Trophoblast cell (in vitro differentiated cells and primary cell): Measurements from ENCODE around the gene HS6ST3.

ENCODE experiments used
- DNase-seq, 2 donors: peaks; one replicate each; pipeline ENCODE4 v3.0.0-alpha.2; 2016
- H2AFZ ChIP-seq: 2 replicates; pipeline ENCODE4 v1.6.1; 2013; ENCODE audit warnings: low read length, moderate library complexity, mild to moderate bottlenecking; ENCODE audit not compliant: insufficient read depth, poor library complexity
- H2AK5ac ChIP-seq: 2 replicates; pipeline ENCODE4 v1.6.1; 2013; ENCODE audit warnings: mild to moderate bottlenecking, low read length
- H2BK120ac ChIP-seq: 2 replicates; pipeline ENCODE4 v1.6.1; 2013; ENCODE audit warnings: low read length, mild to moderate bottlenecking, moderate library complexity; ENCODE audit not compliant: insufficient read depth, poor library complexity
- H2BK12ac ChIP-seq: 2 replicates; pipeline ENCODE4 v1.6.1; 2013; ENCODE audit warnings: mild to moderate bottlenecking, low read length, moderate library complexity
- H2BK5ac ChIP-seq: 2 replicates; pipeline ENCODE4 v1.6.1; 2013; ENCODE audit warnings: low read length, low read depth, moderate library complexity, mild to moderate bottlenecking; ENCODE audit not compliant: poor library complexity
- H3K14ac ChIP-seq: 2 replicates; pipeline ENCODE4 v1.6.1; 2013; ENCODE audit warnings: mild to moderate bottlenecking, low read length
- H3K18ac ChIP-seq: 2 replicates; pipeline ENCODE4 v1.6.1; 2013; ENCODE audit warnings: mild to moderate bottlenecking, low read length
- H3K23ac ChIP-seq: 2 replicates; pipeline ENCODE4 v1.6.1; 2013; ENCODE audit warnings: low read length
- H3K27ac ChIP-seq: 2 replicates; pipeline ENCODE4 v1.5.1; 2013; ENCODE audit warnings: low read depth, mild to moderate bottlenecking, inconsistent platforms, low read length, moderate library complexity
- H3K27me3 ChIP-seq: 2 replicates; pipeline ENCODE4 v1.6.1; 2013; ENCODE audit warnings: inconsistent platforms, mild to moderate bottlenecking, low read length, moderate library complexity; ENCODE audit not compliant: insufficient read depth
- H3K36me3 ChIP-seq, 2 experiments: 1 replicate in 1 of 2; 2 replicates in 1 of 2; pipeline ENCODE4 v1.6.1; 2013; ENCODE audit warnings: low read length in 2 of 2, mild to moderate bottlenecking in 2 of 2, moderate library complexity in 1 of 2; ENCODE audit not compliant: insufficient read depth in 2 of 2, control insufficient read depth in 1 of 2
- H3K4ac ChIP-seq: 2 replicates; pipeline ENCODE4 v1.6.1; 2013; ENCODE audit warnings: low read depth, mild to moderate bottlenecking, low read length, moderate library complexity
- H3K4me1 ChIP-seq, 2 experiments: 1 replicate in 1 of 2; 2 replicates in 1 of 2; pipeline ENCODE4 v1.6.1; 2013; ENCODE audit warnings: low read length in 2 of 2, mild to moderate bottlenecking in 2 of 2, moderate library complexity in 1 of 2; ENCODE audit not compliant: insufficient read depth in 2 of 2, control insufficient read depth in 1 of 2
- H3K4me2 ChIP-seq: 2 replicates; pipeline ENCODE4 v1.6.1; 2013; ENCODE audit warnings: inconsistent platforms, mild to moderate bottlenecking, low read length, moderate library complexity
- H3K4me3 ChIP-seq: 2 replicates; pipeline ENCODE4 v1.5.1; 2013; ENCODE audit warnings: mild to moderate bottlenecking, low read depth, low read length, inconsistent platforms
- H3K79me1 ChIP-seq: one replicate; pipeline ENCODE4 v1.6.1; 2013; ENCODE audit warnings: low read length
- H3K79me2 ChIP-seq: 2 replicates; pipeline ENCODE4 v1.6.1; 2013; ENCODE audit warnings: low read length, mild to moderate bottlenecking; ENCODE audit not compliant: control insufficient read depth, insufficient read depth, poor library complexity
- H3K9ac ChIP-seq: 2 replicates; pipeline ENCODE4 v1.6.1; 2013; ENCODE audit warnings: mild to moderate bottlenecking, low read length
- H3K9me3 ChIP-seq: 2 replicates; pipeline ENCODE4 v1.6.1; 2013; ENCODE audit warnings: low read depth, mild to moderate bottlenecking, control low read depth, inconsistent platforms, low read length; ENCODE audit not compliant: insufficient read depth
- H4K12ac ChIP-seq: 2 replicates; pipeline ENCODE4 v1.6.1; 2013; ENCODE audit warnings: low read depth, mild to moderate bottlenecking, low read length, moderate library complexity
- H4K8ac ChIP-seq: 2 replicates; pipeline ENCODE4 v1.6.1; 2013; ENCODE audit warnings: low read depth, mild to moderate bottlenecking, low read length, moderate library complexity
- H4K91ac ChIP-seq: one replicate; pipeline ENCODE4 v1.6.1; 2013; ENCODE audit warnings: low read depth, mild to moderate bottlenecking, low read length, moderate library complexity
- WGBS: extraction: QIAGEN DNeasy Blood & Tissue Kit; methylation state at CpG from one replicate; pipeline ENCODE4 v1.1.7; 2013; ENCODE audit warnings: missing lambda C conversion rate; ENCODE audit not compliant: insufficient read length, insufficient coverage; ENCODE audit errors: extremely low coverage; 5-methylcytosine and 5-hydroxymethylcytosine counted together

The HS6ST3 gene

DNA sequence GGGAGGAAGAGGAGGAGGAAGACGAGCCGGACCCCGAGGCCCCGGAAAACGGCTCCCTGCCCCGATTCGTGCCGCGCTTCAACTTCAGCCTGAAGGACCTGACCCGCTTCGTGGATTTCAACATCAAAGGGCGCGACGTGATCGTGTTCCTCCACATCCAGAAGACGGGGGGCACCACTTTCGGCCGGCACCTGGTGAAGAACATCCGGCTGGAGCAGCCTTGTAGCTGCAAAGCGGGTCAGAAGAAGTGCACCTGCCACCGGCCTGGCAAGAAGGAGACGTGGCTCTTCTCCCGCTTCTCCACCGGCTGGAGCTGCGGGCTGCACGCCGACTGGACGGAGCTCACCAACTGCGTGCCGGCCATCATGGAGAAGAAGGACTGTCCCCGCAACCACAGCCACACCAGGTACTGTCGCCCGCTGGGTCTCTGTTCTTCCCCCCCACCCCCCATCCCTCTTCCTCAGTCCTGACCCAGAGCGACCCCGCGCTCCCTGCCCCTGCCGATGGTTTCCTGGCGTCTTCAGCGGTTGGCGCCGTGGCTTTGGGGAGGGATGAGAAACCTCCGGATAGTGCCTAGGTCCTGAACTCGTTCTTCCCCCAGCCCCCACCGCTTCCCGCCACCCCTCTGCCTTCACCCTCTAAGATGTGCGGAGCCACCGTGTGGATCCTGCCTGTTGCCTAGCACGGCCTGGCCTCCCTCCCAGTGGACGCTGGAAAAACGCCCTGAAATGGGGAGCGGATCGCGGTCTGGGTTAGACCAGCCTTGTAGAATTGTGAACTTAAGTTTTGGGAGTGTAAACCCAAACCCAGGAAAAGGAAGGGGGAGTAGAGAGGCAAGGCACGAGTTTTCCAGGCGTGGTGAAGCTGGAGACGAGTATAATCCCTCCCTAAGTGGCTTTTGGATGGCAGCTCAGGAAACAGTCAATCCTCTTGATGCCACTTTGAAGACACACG is 1.5 kb downstream of the HS6ST3 start:
- Histone ChIP-seq H4K91ac (no peak overlapping the region), H2BK5ac (no peak overlapping the region), H2AK5ac (no peak overlapping the region), H3K79me2 (no peaks in the 10 kb centered on the region), H3K4me1 (peaks cover 0 to 2% of the 10 kb centered on the region in 2 experiments), H4K8ac (no peak overlapping the region), H3K9ac (no peak overlapping the region), H4K12ac (no peak overlapping the region), H3K27ac (no peak overlapping the region), H3K4me3 (peak overlapping the region; percentile 75), H3K27me3 (peaks cover 19% of the 10 kb centered on the region), H3K23ac (no peak overlapping the region), H3K4me2 (peak overlapping the region; percentile 71), H2BK120ac (no peak overlapping the region), H2BK12ac (no peak overlapping the region), H3K9me3 (no peaks in the 10 kb centered on the region), H3K18ac (no peak overlapping the region), H3K79me1 (no peaks in the 10 kb centered on the region), H3K14ac (no peak overlapping the region), H3K4ac (no peak overlapping the region), H2AFZ (no peak overlapping the region), H3K36me3 (no peaks in the 10 kb centered on the region)
- DNase-seq, result peak in 1 of 2 donors; percentile 18
- no CpG with 5 or more reads among the region's 57 CpGs for WGBS

- Histone ChIP-seq H2AK5ac (no peak overlapping the region), H3K9me3 (no peaks in the 10 kb centered on the region), H3K79me2 (no peaks in the 10 kb centered on the region)
Observed at GRCh38 chr13:96093296-96094006, 3.5 kb downstream of the HS6ST3 start.

GRCh38 chr13:96100457-96101220 is 10.7 kb downstream of the HS6ST3 start:
- H3K9ac ChIP-seq, result no peak overlapping the region
- H3K79me2 ChIP-seq, result no peaks in the 10 kb centered on the region
- H2BK12ac ChIP-seq, result no peak overlapping the region
- no CpG with 5 or more reads among the region's 4 CpGs for WGBS
- no peak overlapping the region for H2BK5ac ChIP-seq
- peaks cover 2 to 5% of the 10 kb centered on the region in 2 experiments for H3K4me1 ChIP-seq
- H2AFZ ChIP-seq, result no peak overlapping the region
- H3K14ac ChIP-seq, result no peak overlapping the region
- H2BK120ac ChIP-seq, result no peak overlapping the region
- H3K23ac ChIP-seq, result no peak overlapping the region
- H3K27ac ChIP-seq, result no peak overlapping the region
- H3K4me3 ChIP-seq, result no peak overlapping the region
- H2AK5ac ChIP-seq, result no peak overlapping the region
- no peaks in the 10 kb centered on the region for H3K36me3 ChIP-seq
- H3K4ac ChIP-seq, result no peak overlapping the region
- H3K4me2 ChIP-seq, result no peak overlapping the region
- no peak for DNase-seq
- H3K79me1 ChIP-seq, result peaks cover 7% of the 10 kb centered on the region
- H4K91ac ChIP-seq, result no peak overlapping the region
- H3K27me3 ChIP-seq, result no peaks in the 10 kb centered on the region
- H4K12ac ChIP-seq, result no peak overlapping the region
- H3K18ac ChIP-seq, result no peak overlapping the region
- no peaks in the 10 kb centered on the region for H3K9me3 ChIP-seq
- H4K8ac ChIP-seq, result no peak overlapping the region

More at GRCh38 chr13:96093296-96094006, 3.5 kb downstream of the HS6ST3 start:
- no peak for DNase-seq
- no peaks in the 10 kb centered on the region for H3K36me3 ChIP-seq
- no peak overlapping the region for H3K4me2 ChIP-seq
- H2BK5ac ChIP-seq, result no peak overlapping the region
- H3K27ac ChIP-seq, result no peak overlapping the region
- peaks cover 0 to 2% of the 10 kb centered on the region in 2 experiments for H3K4me1 ChIP-seq
- no peak overlapping the region for H4K12ac ChIP-seq
- no peak overlapping the region for H3K18ac ChIP-seq
- H3K14ac ChIP-seq, result no peak overlapping the region
- no peak overlapping the region for H4K8ac ChIP-seq
- H3K4ac ChIP-seq, result no peak overlapping the region
- H2BK120ac ChIP-seq, result no peak overlapping the region
- H3K9ac ChIP-seq, result no peak overlapping the region
- peaks cover 19% of the 10 kb centered on the region for H3K27me3 ChIP-seq
- H4K91ac ChIP-seq, result no peak overlapping the region
- no peak overlapping the region for H2AFZ ChIP-seq
- H3K23ac ChIP-seq, result no peak overlapping the region
- no peaks in the 10 kb centered on the region for H3K79me1 ChIP-seq
- no peak overlapping the region for H2BK12ac ChIP-seq
- H3K4me3 ChIP-seq, result no peak overlapping the region

DNA sequence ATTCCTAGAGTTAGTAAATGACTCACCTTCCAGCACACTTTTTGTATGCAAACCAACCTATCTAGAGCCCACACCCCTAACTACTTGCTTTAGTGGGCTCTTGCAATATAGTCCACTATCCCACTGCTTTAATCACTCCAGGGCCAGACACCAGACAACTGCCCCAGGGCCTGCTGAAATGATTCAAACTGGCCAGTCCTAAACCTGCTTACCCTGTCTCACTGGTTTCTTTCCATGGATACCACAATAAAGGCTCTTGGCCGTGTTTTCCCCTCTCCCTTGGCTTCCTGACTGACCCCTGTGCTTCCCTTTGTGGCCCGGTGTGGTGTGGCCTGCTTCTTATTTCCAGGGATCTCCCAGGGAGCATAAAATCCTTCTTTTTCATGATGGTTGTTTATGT is 14.6 kb downstream of the HS6ST3 start:
- H3K23ac ChIP-seq, result no peak overlapping the region
- WGBS, result no CpG with 5 or more reads among the region's 2 CpGs
- H3K36me3 ChIP-seq, result no peaks in the 10 kb centered on the region
- no peak overlapping the region for H2BK12ac ChIP-seq
- H3K27ac ChIP-seq, result peak overlapping the region; percentile 57
- no peak overlapping the region for H4K8ac ChIP-seq
- H2AK5ac ChIP-seq, result no peak overlapping the region
- no peak overlapping the region for H3K18ac ChIP-seq
- H3K79me1 ChIP-seq, result peaks cover 7% of the 10 kb centered on the region
- no peaks in the 10 kb centered on the region for H3K79me2 ChIP-seq
- no peak overlapping the region for H2AFZ ChIP-seq
- H3K4ac ChIP-seq, result no peak overlapping the region
- no peak overlapping the region for H3K4me3 ChIP-seq
- H3K27me3 ChIP-seq, result no peaks in the 10 kb centered on the region
- H4K12ac ChIP-seq, result no peak overlapping the region
- no peak overlapping the region for H2BK120ac ChIP-seq
- no peak overlapping the region for H2BK5ac ChIP-seq
- peak; percentile 88 to 94 for DNase-seq
- H4K91ac ChIP-seq, result no peak overlapping the region
- H3K4me1 ChIP-seq, result peaks cover 2 to 5% of the 10 kb centered on the region in 2 experiments
- H3K14ac ChIP-seq, result no peak overlapping the region
- H3K4me2 ChIP-seq, result no peak overlapping the region
- H3K9me3 ChIP-seq, result peaks cover 2% of the 10 kb centered on the region
- H3K9ac ChIP-seq, result no peak overlapping the region
